ENCODE data around the gene PITPNC1.

DNA sequence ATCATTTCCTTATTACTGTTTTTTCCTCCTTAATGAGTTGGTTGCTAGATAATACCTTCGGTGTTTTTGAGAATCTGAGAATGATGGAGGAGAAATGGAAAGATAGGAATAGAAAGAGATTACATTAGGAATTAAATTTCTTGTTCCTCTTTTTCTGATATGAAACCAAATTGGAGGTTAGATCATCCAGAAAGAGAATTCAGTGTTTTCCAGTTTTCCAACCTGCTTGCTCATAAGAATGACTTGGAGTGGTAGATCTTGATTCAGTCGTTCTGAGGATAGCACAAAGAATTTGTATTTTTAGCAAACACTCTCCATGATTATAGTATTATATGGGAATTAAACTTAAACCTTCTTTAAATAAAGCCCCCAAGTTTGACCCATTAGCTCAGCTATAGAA is 35.9 kb downstream of the PITPNC1 start:
- TF ChIP-seq, protein P1, sequence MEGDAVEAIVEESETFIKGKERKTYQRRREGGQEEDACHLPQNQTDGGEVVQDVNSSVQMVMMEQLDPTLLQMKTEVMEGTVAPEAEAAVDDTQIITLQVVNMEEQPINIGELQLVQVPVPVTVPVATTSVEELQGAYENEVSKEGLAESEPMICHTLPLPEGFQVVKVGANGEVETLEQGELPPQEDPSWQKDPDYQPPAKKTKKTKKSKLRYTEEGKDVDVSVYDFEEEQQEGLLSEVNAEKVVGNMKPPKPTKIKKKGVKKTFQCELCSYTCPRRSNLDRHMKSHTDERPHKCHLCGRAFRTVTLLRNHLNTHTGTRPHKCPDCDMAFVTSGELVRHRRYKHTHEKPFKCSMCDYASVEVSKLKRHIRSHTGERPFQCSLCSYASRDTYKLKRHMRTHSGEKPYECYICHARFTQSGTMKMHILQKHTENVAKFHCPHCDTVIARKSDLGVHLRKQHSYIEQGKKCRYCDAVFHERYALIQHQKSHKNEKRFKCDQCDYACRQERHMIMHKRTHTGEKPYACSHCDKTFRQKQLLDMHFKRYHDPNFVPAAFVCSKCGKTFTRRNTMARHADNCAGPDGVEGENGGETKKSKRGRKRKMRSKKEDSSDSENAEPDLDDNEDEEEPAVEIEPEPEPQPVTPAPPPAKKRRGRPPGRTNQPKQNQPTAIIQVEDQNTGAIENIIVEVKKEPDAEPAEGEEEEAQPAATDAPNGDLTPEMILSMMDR (IDR thresholded peaks at IDR 0.05), result no peak
- TF ChIP-seq POLR2A (IDR thresholded peaks at IDR 0.05), result no peak

Measured in upper lobe of left lung (tissue), 4 donors.